Stimulated activated memory B cell treated with anti-CD40 and anti-IgM and Interleukin-4, amounts not matched to agents 10 μg/mL and 1 μg/mL and 100 μg/mL, for 72 hours (primary cell): ENCODE results near the gene KMT5C.

Experiments
- ATAC-seq: fragments of 150-1000 bp; cut with Tn5 transposase; 2 replicates; pipeline ENCODE4 v1.10.0; 2021
- H3K27ac Mint-ChIP-seq: one replicate; pipeline ENCODE4 v1.8.0; 2022; ENCODE audit warnings: mild to moderate bottlenecking, mixed read lengths
- H3K27me3 Mint-ChIP-seq: one replicate; pipeline ENCODE4 v1.8.0; 2022; ENCODE audit warnings: mixed read lengths
- H3K36me3 Mint-ChIP-seq: one replicate; pipeline ENCODE4 v1.8.0; 2022; ENCODE audit warnings: mixed read lengths
- H3K4me1 Mint-ChIP-seq: one replicate; pipeline ENCODE4 v1.8.0; 2022; ENCODE audit warnings: mixed read lengths
- H3K4me3 Mint-ChIP-seq: one replicate; pipeline ENCODE4 v1.8.0; 2022; ENCODE audit warnings: mild to moderate bottlenecking, moderate library complexity, mixed read lengths
- H3K9me3 Mint-ChIP-seq: one replicate; pipeline ENCODE4 v1.8.0; 2022; ENCODE audit warnings: mixed read lengths

Gene KMT5C

DNA sequence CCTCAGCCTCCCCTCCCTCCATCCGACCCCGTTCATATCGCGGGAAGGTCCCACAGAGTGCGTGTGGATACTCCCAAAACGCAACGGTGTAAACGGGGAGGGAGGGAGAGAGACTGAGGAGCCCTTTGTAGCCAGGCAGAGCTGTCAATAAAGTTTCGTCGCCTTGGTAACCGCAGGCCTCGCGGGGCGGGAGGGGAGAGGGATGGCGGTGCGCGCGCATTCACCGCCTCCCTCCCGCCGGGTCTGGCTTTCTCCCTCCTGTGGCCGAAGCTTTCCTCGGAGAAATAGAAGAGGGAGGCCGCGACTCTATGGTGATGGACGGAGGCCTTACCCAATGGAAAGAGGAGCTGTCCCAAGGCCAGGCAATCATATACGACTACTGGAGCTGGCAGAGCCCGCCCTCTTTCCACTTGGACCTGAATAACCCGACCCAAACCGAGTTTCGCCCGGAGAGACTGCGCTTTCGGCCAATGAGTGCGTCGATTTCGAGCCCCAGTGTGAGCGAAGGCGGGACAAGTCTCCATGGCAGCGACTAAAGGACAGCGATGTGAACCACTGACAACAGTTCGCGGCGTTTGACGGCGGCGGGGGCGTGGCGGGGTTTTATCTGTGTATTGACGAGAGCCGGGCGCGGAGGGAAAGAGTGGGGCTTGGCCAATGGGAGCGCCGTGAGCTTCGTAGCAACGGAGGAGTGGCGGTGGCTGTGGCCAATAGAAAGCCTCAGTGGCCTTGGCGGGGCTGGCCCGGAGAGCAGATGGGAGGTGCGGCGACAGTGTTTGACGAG, at the start of gene KMT5C:
Gene KMT5C (plus strand): TSS at position 772 of the 784 bp plus-strand sequence. CDS start 2,061 bp downstream, outside the sequence.
- peak within 1 kb of the TSS; percentile 90 for H3K4me3 Mint-ChIP-seq
- H3K27ac Mint-ChIP-seq = peak within 1 kb of the TSS; percentile 73
- H3K36me3 Mint-ChIP-seq = peaks cover 15% of the 10 kb centered on the region
- peak; percentile 94 for ATAC-seq
- H3K9me3 Mint-ChIP-seq = no peaks in the 10 kb centered on the region
- H3K27me3 Mint-ChIP-seq = peaks cover 49% of the 10 kb centered on the region
- peaks cover 27% of the 10 kb centered on the region for H3K4me1 Mint-ChIP-seq

GRCh38 chr19:55297267-55297666, 42.4 kb upstream of the KMT5C start:
- Mint-ChIP-seq H3K27me3 (peaks cover 15% of the 10 kb centered on the region), H3K27ac (no peak overlapping the region), H3K36me3 (no peaks in the 10 kb centered on the region), H3K9me3 (no peaks in the 10 kb centered on the region), H3K4me1 (peaks cover 20% of the 10 kb centered on the region), H3K4me3 (no peak overlapping the region)
- ATAC-seq = no peak

- H3K27me3 Mint-ChIP-seq = peaks cover 15% of the 10 kb centered on the region
- H3K4me1 Mint-ChIP-seq = peaks cover 20% of the 10 kb centered on the region
- no peaks in the 10 kb centered on the region for H3K36me3 Mint-ChIP-seq
- H3K4me3 Mint-ChIP-seq = no peak overlapping the region
- H3K27ac Mint-ChIP-seq = no peak overlapping the region
- no peak for ATAC-seq
- no peaks in the 10 kb centered on the region for H3K9me3 Mint-ChIP-seq
These were observed 39.7 kb upstream of the KMT5C start for GRCh38 chr19:55299991-55300390.

DNA sequence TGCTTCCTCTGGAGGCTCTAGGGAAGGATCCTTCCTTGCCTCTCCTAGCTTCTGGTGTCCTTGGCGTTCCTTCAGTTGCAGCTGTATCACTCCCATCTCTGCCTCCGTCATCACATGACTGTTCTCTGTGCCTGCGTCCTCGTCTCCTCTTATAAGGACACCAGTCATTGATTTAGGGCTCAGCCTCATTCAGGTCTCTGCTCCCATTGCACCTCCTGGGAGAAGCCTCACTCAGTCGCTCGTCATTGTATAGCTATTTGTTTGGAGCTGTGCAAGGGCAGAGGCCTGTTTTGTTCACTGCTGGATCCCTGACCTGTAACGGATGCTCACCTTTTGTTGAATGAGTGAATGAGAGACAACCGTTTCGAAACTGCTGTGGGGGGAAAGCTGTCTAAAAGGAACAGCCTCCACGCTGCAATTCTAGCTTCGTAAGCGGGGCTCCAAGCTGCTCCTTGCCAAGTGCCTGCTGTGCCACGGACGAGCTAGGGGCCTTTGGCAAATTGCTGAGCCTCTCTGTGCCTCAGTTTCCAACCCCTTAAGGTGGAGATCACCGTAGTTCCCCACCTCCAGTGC, 38.7 kb upstream of the KMT5C start:
- Mint-ChIP-seq H3K36me3 (no peaks in the 10 kb centered on the region), H3K4me1 (peaks cover 20% of the 10 kb centered on the region), H3K27ac (peak overlapping the region; percentile 60), H3K9me3 (no peaks in the 10 kb centered on the region), H3K4me3 (peak overlapping the region; percentile 79), H3K27me3 (peaks cover 15% of the 10 kb centered on the region)
- no peak for ATAC-seq

DNA sequence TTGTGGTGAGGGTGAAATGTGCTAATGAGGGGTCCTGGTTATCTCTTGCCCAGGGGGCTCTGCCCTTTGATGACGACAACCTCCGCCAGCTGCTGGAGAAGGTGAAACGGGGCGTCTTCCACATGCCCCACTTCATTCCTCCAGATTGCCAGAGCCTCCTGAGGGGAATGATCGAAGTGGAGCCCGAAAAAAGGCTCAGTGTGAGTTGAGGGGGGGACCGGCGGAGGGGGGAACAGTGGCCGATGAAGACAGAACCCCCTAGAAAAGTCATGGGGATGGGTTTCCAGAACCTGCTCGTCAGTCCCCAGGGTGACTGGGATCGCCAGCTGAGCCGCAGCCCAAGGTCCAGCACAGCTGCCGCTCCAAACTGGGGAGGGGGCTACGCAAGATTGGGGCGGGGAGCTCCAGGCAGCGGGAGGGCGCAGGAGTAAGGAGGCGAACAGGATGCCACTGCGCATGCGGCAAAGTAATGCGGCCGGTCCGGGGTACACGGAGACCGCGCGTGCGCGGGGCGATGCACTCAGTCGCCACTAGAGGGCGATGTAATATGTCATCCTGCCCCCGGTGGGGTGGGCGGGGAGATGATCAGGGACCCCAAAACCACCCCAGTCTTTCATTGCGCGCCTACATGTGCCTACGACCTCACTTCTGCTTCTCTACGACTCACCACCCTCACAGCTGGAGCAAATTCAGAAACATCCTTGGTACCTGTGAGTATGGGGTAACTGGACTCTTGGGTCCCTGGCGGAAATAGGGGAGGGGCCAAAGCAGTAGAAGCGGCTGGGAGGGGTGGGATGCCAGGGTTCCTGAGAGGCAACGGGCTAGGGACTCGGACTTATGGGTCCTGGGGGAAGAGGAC, 38.0 kb upstream of the KMT5C start:
- Mint-ChIP-seq H3K4me3 (peak overlapping the region; percentile 79), H3K27ac (peak overlapping the region; percentile 60), H3K9me3 (no peaks in the 10 kb centered on the region), H3K27me3 (peaks cover 15% of the 10 kb centered on the region), H3K4me1 (peaks cover 20% of the 10 kb centered on the region), H3K36me3 (no peaks in the 10 kb centered on the region)
- ATAC-seq = peak; percentile 88

DNA sequence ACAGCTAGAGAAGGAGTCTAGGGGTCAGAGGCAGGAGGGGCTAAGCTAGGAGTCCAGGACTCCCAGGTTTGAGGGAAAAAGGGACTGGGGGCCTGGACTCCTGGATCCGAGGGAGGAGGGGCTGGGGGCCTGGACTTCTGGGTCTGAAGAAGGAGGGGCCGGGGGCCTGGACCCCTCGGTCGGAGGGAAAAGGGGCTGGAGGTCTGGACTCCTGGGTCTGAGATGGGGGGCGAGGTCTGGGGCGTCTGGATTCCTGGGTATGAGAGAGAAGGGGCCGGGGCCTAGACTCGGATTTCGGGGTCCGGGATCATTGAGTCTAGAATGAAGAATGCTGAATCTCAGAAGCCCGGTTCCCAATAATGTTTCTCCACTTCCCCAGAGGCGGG, 37.4 kb upstream of the KMT5C start:
- Mint-ChIP-seq H3K27ac (peak overlapping the region; percentile 60), H3K36me3 (no peaks in the 10 kb centered on the region)
- ATAC-seq = no peak

GRCh38 chr19:55303477-55303876, 36.2 kb upstream of the KMT5C start:
- ATAC-seq = no peak
- Mint-ChIP-seq H3K27me3 (peaks cover 9% of the 10 kb centered on the region), H3K9me3 (no peaks in the 10 kb centered on the region), H3K4me1 (peaks cover 17% of the 10 kb centered on the region), H3K36me3 (no peaks in the 10 kb centered on the region), H3K4me3 (no peak overlapping the region), H3K27ac (no peak overlapping the region)

More for the DNA sequence above, 37.4 kb upstream of the KMT5C start:
- Mint-ChIP-seq H3K4me1 (peaks cover 20% of the 10 kb centered on the region), H3K4me3 (peak overlapping the region; percentile 79), H3K9me3 (no peaks in the 10 kb centered on the region), H3K27me3 (peaks cover 12% of the 10 kb centered on the region)

GRCh38 chr19:55304279-55304978, 35.2 kb upstream of the KMT5C start:
- H3K4me3 Mint-ChIP-seq = no peak overlapping the region
- no peaks in the 10 kb centered on the region for H3K36me3 Mint-ChIP-seq
- peaks cover 9% of the 10 kb centered on the region for H3K27me3 Mint-ChIP-seq
- ATAC-seq = peak; percentile 69
- peaks cover 14% of the 10 kb centered on the region for H3K4me1 Mint-ChIP-seq
- no peak overlapping the region for H3K27ac Mint-ChIP-seq
- H3K9me3 Mint-ChIP-seq = no peaks in the 10 kb centered on the region

- ATAC-seq = no peak
- Mint-ChIP-seq H3K27me3 (peaks cover 3% of the 10 kb centered on the region), H3K4me3 (no peak overlapping the region), H3K27ac (no peak overlapping the region), H3K9me3 (no peaks in the 10 kb centered on the region), H3K4me1 (peaks cover 14% of the 10 kb centered on the region), H3K36me3 (no peaks in the 10 kb centered on the region)
These were observed 34.7 kb upstream of the KMT5C start for GRCh38 chr19:55304980-55305379.

DNA sequence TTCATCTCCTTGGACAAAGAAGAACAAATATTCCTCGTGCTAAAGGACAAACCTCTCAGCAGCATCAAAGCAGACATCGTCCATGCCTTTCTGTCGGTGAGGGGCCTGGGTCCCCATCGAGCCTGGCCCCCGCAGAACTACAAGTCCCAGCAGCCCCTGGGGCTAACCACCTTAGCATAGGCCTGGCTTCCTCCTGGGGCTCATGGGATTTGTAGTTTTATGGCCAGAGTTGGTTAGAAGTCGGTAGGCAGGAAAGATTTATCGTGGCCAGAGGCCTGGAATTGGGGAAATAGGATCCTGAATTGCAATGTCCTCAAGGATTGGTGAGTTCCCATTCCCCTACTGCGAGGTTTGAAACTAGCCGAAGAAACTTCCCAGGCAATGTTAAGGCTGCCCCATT, 34.2 kb upstream of the KMT5C start:
- Mint-ChIP-seq H3K4me1 (peaks cover 14% of the 10 kb centered on the region), H3K4me3 (no peak overlapping the region), H3K27ac (no peak overlapping the region), H3K27me3 (no peaks in the 10 kb centered on the region), H3K9me3 (no peaks in the 10 kb centered on the region), H3K36me3 (no peaks in the 10 kb centered on the region)
- ATAC-seq = peak; percentile 47

- Mint-ChIP-seq H3K27ac (no peak overlapping the region), H3K27me3 (no peaks in the 10 kb centered on the region), H3K9me3 (no peaks in the 10 kb centered on the region), H3K4me1 (peaks cover 13% of the 10 kb centered on the region), H3K4me3 (no peak overlapping the region), H3K36me3 (no peaks in the 10 kb centered on the region)
- ATAC-seq = no peak
These were observed 33.6 kb upstream of the KMT5C start for GRCh38 chr19:55305983-55306562.

DNA sequence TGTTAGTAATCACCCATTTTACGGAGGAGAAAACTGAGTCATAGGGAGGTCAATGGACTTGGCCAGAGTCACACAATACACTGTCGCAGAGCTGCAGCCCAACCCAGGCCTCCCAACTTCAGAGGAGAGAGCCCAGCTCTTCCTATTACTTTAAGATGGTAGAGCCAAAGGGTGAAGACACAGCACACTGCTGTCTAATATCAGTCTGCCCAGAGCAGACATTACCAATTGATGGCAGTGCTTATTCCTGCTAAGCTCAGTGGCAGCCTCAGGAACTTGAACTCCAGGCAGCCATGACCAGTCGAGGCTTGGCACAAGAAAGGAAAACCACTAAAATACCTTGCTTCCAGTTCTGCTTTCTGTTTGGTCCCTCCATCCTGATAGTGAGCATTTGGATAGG, 33.0 kb upstream of the KMT5C start:
- H3K27me3 Mint-ChIP-seq = no peaks in the 10 kb centered on the region
- peaks cover 6% of the 10 kb centered on the region for H3K4me1 Mint-ChIP-seq
- H3K9me3 Mint-ChIP-seq = no peaks in the 10 kb centered on the region
- no peak overlapping the region for H3K4me3 Mint-ChIP-seq
- ATAC-seq = no peak
- no peak overlapping the region for H3K27ac Mint-ChIP-seq
- no peaks in the 10 kb centered on the region for H3K36me3 Mint-ChIP-seq

GRCh38 chr19:55308281-55308680, 31.4 kb upstream of the KMT5C start:
- Mint-ChIP-seq H3K9me3 (no peaks in the 10 kb centered on the region), H3K4me3 (no peak overlapping the region), H3K4me1 (no peaks in the 10 kb centered on the region), H3K27me3 (peaks cover 3% of the 10 kb centered on the region), H3K27ac (no peak overlapping the region), H3K36me3 (no peaks in the 10 kb centered on the region)
- no peak for ATAC-seq

GRCh38 chr19:55309448-55309847, 30.2 kb upstream of the KMT5C start:
- Mint-ChIP-seq H3K4me1 (no peaks in the 10 kb centered on the region), H3K4me3 (no peak overlapping the region), H3K27ac (no peak overlapping the region), H3K27me3 (peaks cover 10% of the 10 kb centered on the region), H3K9me3 (no peaks in the 10 kb centered on the region), H3K36me3 (no peaks in the 10 kb centered on the region)
- ATAC-seq = no peak

DNA sequence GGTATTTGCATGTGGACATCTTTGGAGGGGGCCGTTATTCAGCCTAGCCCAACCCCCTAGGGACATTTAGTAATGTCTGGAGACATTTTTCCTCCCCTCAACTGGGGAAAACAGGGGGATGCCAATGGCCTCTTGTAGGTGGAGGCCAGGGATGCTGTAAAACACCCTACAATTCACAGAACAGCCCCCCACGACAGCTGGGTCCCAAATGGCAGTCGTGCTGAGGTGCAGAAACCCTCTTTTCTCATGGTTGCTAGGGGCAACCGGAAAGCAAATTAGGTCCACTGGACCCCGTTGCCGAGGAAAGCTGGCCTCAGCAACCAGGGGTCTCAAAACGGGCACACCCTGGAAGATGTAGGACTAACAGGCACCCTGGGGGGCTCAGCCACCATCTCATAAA, 29.2 kb upstream of the KMT5C start:
- peaks cover 10% of the 10 kb centered on the region for H3K27me3 Mint-ChIP-seq
- H3K4me3 Mint-ChIP-seq = no peak overlapping the region
- H3K36me3 Mint-ChIP-seq = no peaks in the 10 kb centered on the region
- H3K4me1 Mint-ChIP-seq = no peaks in the 10 kb centered on the region
- no peak overlapping the region for H3K27ac Mint-ChIP-seq
- no peak for ATAC-seq
- no peaks in the 10 kb centered on the region for H3K9me3 Mint-ChIP-seq
